Stimulated activated naive B cell treated with anti-CD40 and anti-IgM and Interleukin-4, amounts not matched to agents 10 μg/mL and 1 μg/mL and 100 μg/mL, for 72 hours (primary cell): Measurements from ENCODE around the gene TYRP1.
"Not testable (repeated sequence)": the region's sequence is repeated elsewhere in the genome, so short reads cannot be mapped to it uniquely, and the experiment has no call there.

Experiments
- ATAC-seq, 2 donors: fragments of 150-1000 bp; cut with Tn5 transposase; replicated peaks; 2 replicates each; pipeline ENCODE4 v1.10.0; 2021; ENCODE audit warnings: moderate library complexity in 1 of 2
- DNase-seq: peaks from one replicate; pipeline ENCODE4 v3.0.0; 2021
- H3K27ac Mint-ChIP-seq: one replicate; pipeline ENCODE4 v1.8.0; 2022; ENCODE audit warnings: mild to moderate bottlenecking, mixed read lengths
- H3K27me3 Mint-ChIP-seq, 2 donors: one replicate each; pipeline ENCODE4 v1.8.0; 2022; ENCODE audit warnings: mixed read lengths in 2 of 2
- H3K36me3 Mint-ChIP-seq, 2 donors: one replicate each; pipeline ENCODE4 v1.8.0; 2022; ENCODE audit warnings: mixed read lengths in 2 of 2, mild to moderate bottlenecking in 1 of 2
- H3K4me1 Mint-ChIP-seq, 2 donors: one replicate each; pipeline ENCODE4 v1.8.0; 2022; ENCODE audit warnings: mixed read lengths in 2 of 2, mild to moderate bottlenecking in 1 of 2
- H3K4me3 Mint-ChIP-seq, 2 donors: one replicate each; pipeline ENCODE4 v1.8.0; 2022; ENCODE audit warnings: mild to moderate bottlenecking in 2 of 2, mixed read lengths in 2 of 2, moderate library complexity in 1 of 2
- H3K9me3 Mint-ChIP-seq, 2 donors: one replicate each; pipeline ENCODE4 v1.8.0; 2022; ENCODE audit warnings: mixed read lengths in 2 of 2, mild to moderate bottlenecking in 1 of 2

Gene TYRP1

GRCh38 chr9:12693141-12693540 is at the start of gene TYRP1:
Gene TYRP1, plus strand, starts transcription at chr9:12693385. Its CDS starts 612 bp downstream, at chr9:12693997.
- no peaks in the 10 kb centered on the region for H3K36me3 Mint-ChIP-seq
- no peaks in the 10 kb centered on the region for H3K4me1 Mint-ChIP-seq
- ATAC-seq (no peak), DNase-seq (no peak)
- no peak within 1 kb of the TSS for H3K4me3 Mint-ChIP-seq
- H3K9me3 Mint-ChIP-seq = peaks cover 0 to 6% of the 10 kb centered on the region in 2 donors
- no peak within 1 kb of the TSS for H3K27ac Mint-ChIP-seq
- no peaks in the 10 kb centered on the region for H3K27me3 Mint-ChIP-seq

- ATAC-seq = no peak
Observed at GRCh38 chr9:12643686-12644085, 49.5 kb upstream of the TYRP1 start.

GRCh38 chr9:12648925-12649324 is 44.3 kb upstream of the TYRP1 start:
- Mint-ChIP-seq H3K4me3 (no peak overlapping the region), H3K27me3 (no peaks in the 10 kb centered on the region), H3K36me3 (no peaks in the 10 kb centered on the region), H3K4me1 (no peaks in the 10 kb centered on the region), H3K9me3 (no peaks in the 10 kb centered on the region), H3K27ac (no peak overlapping the region)
- no peak for DNase-seq
- no peak for ATAC-seq

More at GRCh38 chr9:12643686-12644085, 49.5 kb upstream of the TYRP1 start:
- Mint-ChIP-seq H3K27me3 (no peaks in the 10 kb centered on the region), H3K4me3 (no peak overlapping the region), H3K27ac (no peak overlapping the region), H3K9me3 (no peaks in the 10 kb centered on the region), H3K4me1 (no peaks in the 10 kb centered on the region), H3K36me3 (no peaks in the 10 kb centered on the region)
- no peak for DNase-seq

GRCh38 chr9:12651125-12651524 is 42.1 kb upstream of the TYRP1 start:
- H3K27ac Mint-ChIP-seq = no peak overlapping the region
- no peaks in the 10 kb centered on the region for H3K9me3 Mint-ChIP-seq

GRCh38 chr9:12652973-12653372 is 40.2 kb upstream of the TYRP1 start:
- ATAC-seq = no peak
- no peaks in the 10 kb centered on the region for H3K4me1 Mint-ChIP-seq
- H3K27ac Mint-ChIP-seq = no peak overlapping the region
- H3K4me3 Mint-ChIP-seq = no peak overlapping the region
- H3K27me3 Mint-ChIP-seq = no peaks in the 10 kb centered on the region
- no peaks in the 10 kb centered on the region for H3K36me3 Mint-ChIP-seq
- no peaks in the 10 kb centered on the region for H3K9me3 Mint-ChIP-seq
- DNase-seq = no peak

More at GRCh38 chr9:12651125-12651524, 42.1 kb upstream of the TYRP1 start:
- ATAC-seq (no peak), DNase-seq (no peak)
- Mint-ChIP-seq H3K4me3 (no peak overlapping the region), H3K27me3 (no peaks in the 10 kb centered on the region), H3K36me3 (no peaks in the 10 kb centered on the region), H3K4me1 (no peaks in the 10 kb centered on the region)

DNA sequence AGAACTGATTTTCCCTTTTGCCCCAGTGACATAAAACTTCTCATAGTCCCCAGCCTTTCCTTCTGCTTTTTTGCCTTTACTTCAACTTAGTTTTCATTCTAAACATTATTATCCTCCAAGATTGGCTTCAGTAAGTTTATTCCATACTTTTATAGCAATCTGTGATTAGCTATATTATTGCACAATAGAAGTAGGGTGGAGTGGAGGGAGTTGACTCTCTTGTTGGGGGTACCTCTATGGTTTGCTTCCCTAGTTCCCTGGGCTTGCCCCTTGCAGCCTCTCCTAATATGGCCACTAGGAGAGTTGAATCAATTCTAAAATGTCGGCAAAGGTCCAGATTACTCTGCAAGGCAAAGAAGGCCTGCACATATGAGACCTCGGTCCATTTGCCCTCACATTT is 36.4 kb upstream of the TYRP1 start:
- Mint-ChIP-seq H3K27me3 (no peaks in the 10 kb centered on the region), H3K4me3 (no peak overlapping the region), H3K4me1 (no peaks in the 10 kb centered on the region), H3K27ac (no peak overlapping the region), H3K9me3 (no peaks in the 10 kb centered on the region), H3K36me3 (no peaks in the 10 kb centered on the region)
- ATAC-seq = no peak
- no peak for DNase-seq

- H3K4me3 Mint-ChIP-seq = no peak overlapping the region
- H3K27ac Mint-ChIP-seq = no peak overlapping the region
- no peaks in the 10 kb centered on the region for H3K9me3 Mint-ChIP-seq
- no peaks in the 10 kb centered on the region for H3K4me1 Mint-ChIP-seq
- no peak for ATAC-seq
- DNase-seq = no peak
- H3K36me3 Mint-ChIP-seq = no peaks in the 10 kb centered on the region
- H3K27me3 Mint-ChIP-seq = no peaks in the 10 kb centered on the region
Observed at GRCh38 chr9:12657233-12657632, 36.0 kb upstream of the TYRP1 start.

DNA sequence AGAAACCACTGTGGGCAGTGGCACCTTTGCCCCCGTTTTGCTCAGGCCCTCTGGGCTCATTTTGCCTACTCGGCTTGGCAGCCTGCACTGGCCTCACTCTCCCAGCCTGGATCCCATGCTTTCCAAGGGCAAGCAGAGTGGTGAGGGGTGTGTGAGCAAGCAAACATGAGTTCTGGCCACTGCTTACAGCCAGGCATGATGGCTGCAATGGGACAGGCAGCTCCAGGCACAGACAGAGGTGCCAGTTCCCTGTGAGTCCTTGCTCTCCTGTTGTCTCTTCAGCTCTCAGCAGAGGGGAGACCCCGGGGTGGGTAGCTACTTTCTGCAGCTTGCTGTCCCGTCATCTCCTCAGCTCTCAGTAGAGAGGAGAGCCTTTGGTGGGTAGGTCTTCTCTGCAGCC is 35.2 kb upstream of the TYRP1 start:
- ATAC-seq (no peak), DNase-seq (no peak)
- Mint-ChIP-seq H3K9me3 (no peaks in the 10 kb centered on the region), H3K4me1 (no peaks in the 10 kb centered on the region), H3K36me3 (no peaks in the 10 kb centered on the region), H3K4me3 (no peak overlapping the region), H3K27me3 (no peaks in the 10 kb centered on the region), H3K27ac (no peak overlapping the region)

DNA sequence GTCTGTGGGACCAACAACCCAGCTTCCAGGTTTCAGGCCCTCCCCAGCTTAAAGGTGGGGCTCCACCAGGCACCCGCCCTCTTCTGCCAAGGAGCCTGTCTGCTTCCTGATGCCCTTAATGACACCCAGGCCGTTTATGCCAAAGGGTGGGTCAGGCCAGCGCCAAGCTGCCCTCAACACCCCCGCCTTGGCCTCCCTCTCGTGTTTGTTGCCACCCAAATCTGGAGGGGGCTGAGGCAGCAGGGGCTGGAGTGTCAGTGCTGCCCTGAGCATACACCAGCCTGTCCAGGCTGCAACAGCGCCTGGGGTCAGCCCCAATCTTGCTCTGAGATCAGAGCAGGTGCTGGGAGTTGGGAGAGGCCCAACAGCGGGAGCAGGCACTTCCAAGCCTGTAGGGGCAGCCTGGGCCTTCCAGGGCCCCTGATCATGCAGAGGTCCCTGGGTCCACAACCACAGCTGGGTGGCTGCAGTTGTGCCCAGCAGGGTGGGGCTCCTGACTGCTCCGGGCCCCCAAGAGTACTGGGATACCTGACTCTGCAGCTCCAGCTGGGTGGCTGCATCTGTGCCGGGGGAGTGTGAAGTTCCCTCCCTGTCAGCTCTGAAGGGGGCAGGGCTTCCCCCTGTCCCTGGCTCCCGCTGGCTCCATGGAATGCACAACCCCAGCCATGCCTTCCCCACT is 34.5 kb upstream of the TYRP1 start:
- no peaks in the 10 kb centered on the region for H3K9me3 Mint-ChIP-seq
- DNase-seq (no peak), ATAC-seq (no peak)
- no peak overlapping the region for H3K4me3 Mint-ChIP-seq
- H3K4me1 Mint-ChIP-seq = no peaks in the 10 kb centered on the region
- no peaks in the 10 kb centered on the region for H3K27me3 Mint-ChIP-seq
- no peaks in the 10 kb centered on the region for H3K36me3 Mint-ChIP-seq
- no peak overlapping the region for H3K27ac Mint-ChIP-seq

DNA sequence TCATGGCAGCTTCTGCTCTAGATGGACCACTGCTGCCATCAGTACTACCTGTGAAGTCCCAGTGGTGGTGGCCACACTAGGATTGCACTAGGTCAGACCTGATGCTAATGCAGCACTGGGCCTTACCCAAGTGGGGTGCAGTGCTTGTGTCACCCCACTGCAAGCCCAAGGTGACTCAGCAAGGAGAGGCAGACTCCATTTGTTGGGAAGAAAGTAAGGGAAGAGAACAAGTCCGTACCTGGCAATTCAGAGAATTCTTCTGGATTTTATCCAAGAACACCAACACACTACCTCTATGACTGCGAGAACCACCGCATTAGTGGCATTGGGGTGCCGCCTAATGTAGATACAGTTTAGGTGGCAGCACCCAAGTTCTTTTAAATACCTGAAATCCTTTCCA is 34.0 kb upstream of the TYRP1 start:
- ATAC-seq = no peak
- Mint-ChIP-seq H3K4me3 (no peak overlapping the region), H3K36me3 (no peaks in the 10 kb centered on the region), H3K4me1 (no peaks in the 10 kb centered on the region), H3K9me3 (no peaks in the 10 kb centered on the region), H3K27me3 (no peaks in the 10 kb centered on the region), H3K27ac (no peak overlapping the region)
- DNase-seq = no peak

GRCh38 chr9:12666813-12667212 is 26.4 kb upstream of the TYRP1 start:
- H3K27ac Mint-ChIP-seq = no peak overlapping the region
- peaks cover 0 to 4% of the 10 kb centered on the region in 2 donors for H3K9me3 Mint-ChIP-seq
- no peaks in the 10 kb centered on the region for H3K27me3 Mint-ChIP-seq

GRCh38 chr9:12667892-12668291 is 25.3 kb upstream of the TYRP1 start:
- DNase-seq (no peak), ATAC-seq (no peak)
- H3K4me1 Mint-ChIP-seq = no peaks in the 10 kb centered on the region
- H3K27ac Mint-ChIP-seq = no peak overlapping the region
- no peak overlapping the region for H3K4me3 Mint-ChIP-seq
- no peaks in the 10 kb centered on the region for H3K36me3 Mint-ChIP-seq
- no peaks in the 10 kb centered on the region for H3K27me3 Mint-ChIP-seq
- peaks cover 0 to 4% of the 10 kb centered on the region in 2 donors for H3K9me3 Mint-ChIP-seq

More at GRCh38 chr9:12666813-12667212, 26.4 kb upstream of the TYRP1 start:
- Mint-ChIP-seq H3K36me3 (no peaks in the 10 kb centered on the region), H3K4me3 (no peak overlapping the region), H3K4me1 (no peaks in the 10 kb centered on the region)
- ATAC-seq (no peak), DNase-seq (no peak)

DNA sequence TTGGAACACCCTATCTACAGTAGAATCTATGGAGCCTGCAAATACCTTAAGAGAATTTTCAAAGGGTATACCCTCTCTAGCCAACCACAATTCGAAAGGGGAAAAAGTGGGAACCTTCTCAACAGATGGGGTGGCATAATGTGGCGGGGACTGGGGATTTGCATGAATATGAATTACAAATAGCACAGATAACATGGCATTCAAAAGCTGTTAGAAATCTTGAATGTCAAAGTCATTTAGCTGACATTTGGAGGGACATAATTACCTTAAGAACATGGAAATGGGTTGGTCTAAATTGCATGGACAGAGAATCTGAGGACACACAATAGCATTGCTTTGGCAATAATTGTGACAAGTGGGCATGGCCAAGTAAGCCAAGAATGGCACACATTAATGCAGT is 23.2 kb upstream of the TYRP1 start:
- ATAC-seq = no peak
- H3K9me3 Mint-ChIP-seq = peaks cover 0 to 4% of the 10 kb centered on the region in 2 donors
- no peak overlapping the region for H3K27ac Mint-ChIP-seq
- no peaks in the 10 kb centered on the region for H3K27me3 Mint-ChIP-seq
- H3K4me1 Mint-ChIP-seq = no peaks in the 10 kb centered on the region
- no peak for DNase-seq
- H3K36me3 Mint-ChIP-seq = no peaks in the 10 kb centered on the region
- no peak overlapping the region for H3K4me3 Mint-ChIP-seq

- no peak overlapping the region for H3K4me3 Mint-ChIP-seq
- H3K36me3 Mint-ChIP-seq = no peaks in the 10 kb centered on the region
- ATAC-seq (no peak), DNase-seq (no peak)
- no peaks in the 10 kb centered on the region for H3K4me1 Mint-ChIP-seq
- no peak overlapping the region for H3K27ac Mint-ChIP-seq
- no peaks in the 10 kb centered on the region for H3K27me3 Mint-ChIP-seq
- H3K9me3 Mint-ChIP-seq = peaks cover 1 to 4% of the 10 kb centered on the region in 2 donors
Observed at GRCh38 chr9:12674961-12675360, 18.2 kb upstream of the TYRP1 start.

GRCh38 chr9:12677462-12678126 is 15.6 kb upstream of the TYRP1 start:
- not testable (repeated sequence) for H3K4me1 Mint-ChIP-seq, H3K9me3 Mint-ChIP-seq, H3K27ac Mint-ChIP-seq, H3K27me3 Mint-ChIP-seq, H3K4me3 Mint-ChIP-seq, DNase-seq, ATAC-seq, H3K36me3 Mint-ChIP-seq
